ENCODE results near the gene PGRMC2.

PGRMC2 gene

GRCh38 chr4:128298852-128299251 is 11.2 kb upstream of the PGRMC2 start:
- DNase-seq (ENCODE audit: low read depth) = no peak

- DNase-seq (ENCODE audit: low read depth) = no peak
These were observed 10.6 kb upstream of the PGRMC2 start for GRCh38 chr4:128298146-128298758.

- DNase-seq (ENCODE audit: low read depth) = no peak
These were observed 7.6 kb upstream of the PGRMC2 start for GRCh38 chr4:128295255-128295654.

GRCh38 chr4:128294464-128294863 is 6.9 kb upstream of the PGRMC2 start:
- DNase-seq (ENCODE audit: low read depth) = no peak

- DNase-seq (ENCODE audit: low read depth) = no peak
These were observed 4.7 kb upstream of the PGRMC2 start for GRCh38 chr4:128292349-128292748.

- no peak for DNase-seq (ENCODE audit: low read depth)
These were observed 3.5 kb upstream of the PGRMC2 start for GRCh38 chr4:128291096-128291495.

- no peak for DNase-seq (ENCODE audit: low read depth)
These were observed 2.9 kb upstream of the PGRMC2 start for GRCh38 chr4:128290526-128290925.

- DNase-seq (ENCODE audit: low read depth) = no peak
These were observed 2.0 kb upstream of the PGRMC2 start for GRCh38 chr4:128289523-128290158.

GRCh38 chr4:128288689-128289106 is 1.1 kb upstream of the PGRMC2 start:
- no peak for DNase-seq (ENCODE audit: low read depth)

GRCh38 chr4:128287871-128288688 is 467 bp upstream of the PGRMC2 start:
- peak; percentile 99 for DNase-seq (ENCODE audit: low read depth)

- no peak for DNase-seq (ENCODE audit: low read depth)
These were observed 1.0 kb downstream of the PGRMC2 start for GRCh38 chr4:128286474-128287058.

GRCh38 chr4:128285085-128285997 is 2.3 kb downstream of the PGRMC2 start:
- no peak for DNase-seq (ENCODE audit: low read depth)

- DNase-seq (ENCODE audit: low read depth) = no peak
These were observed 3.3 kb downstream of the PGRMC2 start for GRCh38 chr4:128284317-128284716.

GRCh38 chr4:128283071-128283470 is 4.5 kb downstream of the PGRMC2 start:
- no peak for DNase-seq (ENCODE audit: low read depth)

- no peak for DNase-seq (ENCODE audit: low read depth)
These were observed 5.1 kb downstream of the PGRMC2 start for GRCh38 chr4:128282516-128282915.

GRCh38 chr4:128281354-128281753 is 6.3 kb downstream of the PGRMC2 start:
- DNase-seq (ENCODE audit: low read depth) = no peak

GRCh38 chr4:128279624-128280225 is 7.9 kb downstream of the PGRMC2 start:
- no peak for DNase-seq (ENCODE audit: low read depth)

- no peak for DNase-seq (ENCODE audit: low read depth)
These were observed 9.8 kb downstream of the PGRMC2 start for GRCh38 chr4:128277856-128278255.

- DNase-seq (ENCODE audit: low read depth) = no peak
These were observed 12.3 kb downstream of the PGRMC2 start for GRCh38 chr4:128275346-128275745.

- no peak for DNase-seq (ENCODE audit: low read depth)
These were observed 16.1 kb downstream of the PGRMC2 start for GRCh38 chr4:128271551-128271950.

GRCh38 chr4:128268970-128269369 is 18.6 kb downstream of the PGRMC2 start:
- DNase-seq (ENCODE audit: low read depth) = no peak
